Astrocyte (in vitro differentiated cells and primary cell): ENCODE data around the gene KIRREL3.

Experiments used
- EZH2 ChIP-seq: IDR thresholded peaks from 2 replicates; pipeline ENCODE4 v1.6.1; 2012; ENCODE audit warnings: mild to moderate bottlenecking, low read length, inconsistent platforms; ENCODE audit not compliant: insufficient read depth
- TF ChIP-seq, protein P1 (sequence below): IDR thresholded peaks from 2 replicates; pipeline ENCODE4 v1.5.1; 2011; ENCODE audit warnings: low read depth, mild to moderate bottlenecking, inconsistent platforms, low read length, moderate library complexity; ENCODE audit not compliant: insufficient read depth

GRCh38 chr11:126981635-126982034 lies 18.9 kb downstream of the KIRREL3 start:
- TF ChIP-seq, protein P1, sequence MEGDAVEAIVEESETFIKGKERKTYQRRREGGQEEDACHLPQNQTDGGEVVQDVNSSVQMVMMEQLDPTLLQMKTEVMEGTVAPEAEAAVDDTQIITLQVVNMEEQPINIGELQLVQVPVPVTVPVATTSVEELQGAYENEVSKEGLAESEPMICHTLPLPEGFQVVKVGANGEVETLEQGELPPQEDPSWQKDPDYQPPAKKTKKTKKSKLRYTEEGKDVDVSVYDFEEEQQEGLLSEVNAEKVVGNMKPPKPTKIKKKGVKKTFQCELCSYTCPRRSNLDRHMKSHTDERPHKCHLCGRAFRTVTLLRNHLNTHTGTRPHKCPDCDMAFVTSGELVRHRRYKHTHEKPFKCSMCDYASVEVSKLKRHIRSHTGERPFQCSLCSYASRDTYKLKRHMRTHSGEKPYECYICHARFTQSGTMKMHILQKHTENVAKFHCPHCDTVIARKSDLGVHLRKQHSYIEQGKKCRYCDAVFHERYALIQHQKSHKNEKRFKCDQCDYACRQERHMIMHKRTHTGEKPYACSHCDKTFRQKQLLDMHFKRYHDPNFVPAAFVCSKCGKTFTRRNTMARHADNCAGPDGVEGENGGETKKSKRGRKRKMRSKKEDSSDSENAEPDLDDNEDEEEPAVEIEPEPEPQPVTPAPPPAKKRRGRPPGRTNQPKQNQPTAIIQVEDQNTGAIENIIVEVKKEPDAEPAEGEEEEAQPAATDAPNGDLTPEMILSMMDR, result no peak
- no peak for TF ChIP-seq EZH2
